ENCODE results near the gene NCK1. TPM values are rescaled to one million over a fixed set of nuclear protein-coding genes. Genes with fewer than 3 reads are reported as not detected.

The NCK1 gene
- total and polyA plus RNA-seq, 12 donors: 7.6 to 31.8 (median 21.0) TPM

GRCh38 chr3:136831461-136831860, 30.5 kb upstream of the NCK1 start:
- H3K4me3 ChIP-seq: no peak overlapping the region
- H3K27me3 ChIP-seq: no peaks in the 10 kb centered on the region
- no peak for TF ChIP-seq CTCF (IDR thresholded peaks at IDR 0.05)
- no peaks in the 10 kb centered on the region for H3K36me3 ChIP-seq
- no peak for DNase-seq
- intact Hi-C loops (cut with DNase I): no loop called here
- no peak overlapping the region for H3K27ac ChIP-seq
- 72 to 79% methylated on average over 1 of the region's 1 CpG for WGBS, 2 donors
- H3K9me3 ChIP-seq: peaks cover 0 to 2% (median 0%) of the 10 kb centered on the region in 11 donors
- no peak for ATAC-seq
- H3K4me1 ChIP-seq: peaks cover 4 to 20% (median 14%) of the 10 kb centered on the region in 9 donors

GRCh38 chr3:136835089-136835812, 26.8 kb upstream of the NCK1 start:
- WGBS, 2 donors: 62 to 91% methylated on average over 1 of the region's 1 CpG

GRCh38 chr3:136835813-136836510, 26.0 kb upstream of the NCK1 start:
- no peak for TF ChIP-seq CTCF (IDR thresholded peaks at IDR 0.05)
- no peaks in the 10 kb centered on the region for H3K9me3 ChIP-seq
- H3K4me3 ChIP-seq: no peak overlapping the region
- H3K27me3 ChIP-seq: no peaks in the 10 kb centered on the region
- ATAC-seq (no peak), DNase-seq (no peak)
- intact Hi-C loops (cut with DNase I): no loop called here
- peaks cover 10 to 51% (median 37%) of the 10 kb centered on the region in 9 donors for H3K4me1 ChIP-seq
- 37 to 50% methylated on average over 3 of the region's 3 CpGs for WGBS, 2 donors
- H3K27ac ChIP-seq: peak overlapping the region in 3 of 10 donors; percentile 6 to 36 (median 12)
- peaks cover 0 to under 1% (median 0%) of the 10 kb centered on the region in 9 donors for H3K36me3 ChIP-seq

More at GRCh38 chr3:136835089-136835812, 26.8 kb upstream of the NCK1 start:
- H3K4me3 ChIP-seq: no peak overlapping the region
- no peak for DNase-seq
- peaks cover 10 to 51% (median 37%) of the 10 kb centered on the region in 9 donors for H3K4me1 ChIP-seq
- H3K9me3 ChIP-seq: no peaks in the 10 kb centered on the region
- H3K27ac ChIP-seq: peak overlapping the region in 1 of 10 donors; percentile 36
- H3K36me3 ChIP-seq: no peaks in the 10 kb centered on the region
- intact Hi-C loops (cut with DNase I): no loop called here
- no peaks in the 10 kb centered on the region for H3K27me3 ChIP-seq
- no peak for TF ChIP-seq CTCF (IDR thresholded peaks at IDR 0.05)
- ATAC-seq: no peak

GRCh38 chr3:136836511-136837156, 25.4 kb upstream of the NCK1 start:
- Histone ChIP-seq H3K9me3 (no peaks in the 10 kb centered on the region), H3K27me3 (no peaks in the 10 kb centered on the region), H3K36me3 (peaks cover 0 to 6% (median 0%) of the 10 kb centered on the region in 9 donors), H3K27ac (peak overlapping the region in 3 of 10 donors; percentile 6 to 36 (median 12)), H3K4me1 (peaks cover 10 to 51% (median 37%) of the 10 kb centered on the region in 9 donors), H3K4me3 (no peak overlapping the region)
- TF ChIP-seq CTCF (IDR thresholded peaks at IDR 0.05): no peak
- intact Hi-C loops (cut with DNase I): no loop called here
- ATAC-seq (no peak), DNase-seq (no peak)

All from heart right ventricle (tissue), 16 donors.